ENCODE measurements around the gene MYO18B.

GRCh38 chr22:25747245-25747944 is 5.4 kb downstream of the MYO18B start:
- TF ChIP-seq CTCF (IDR thresholded peaks at IDR 0.05; ENCODE audit: insufficient read depth, low read depth, low read length) (no peak), EZH2 (IDR thresholded peaks at IDR 0.05; ENCODE audit: insufficient read depth, low read length) (no peak)

Measured in astrocyte (in vitro differentiated cells and primary cell).